ENCODE results near the gene NSUN5.
"Not testable (repeated sequence)": the region's sequence is repeated elsewhere in the genome, so short reads cannot be mapped to it uniquely, and the experiment has no call there.

Gene NSUN5

GRCh38 chr7:73262416-73262815 lies 46.2 kb downstream of the NSUN5 start:
- not testable (repeated sequence) for H3K27ac ChIP-seq (ENCODE audit: low read length); H3K4me3 ChIP-seq (ENCODE audit: low read length); H3K4me1 ChIP-seq (ENCODE audit: control insufficient read depth, low read depth, low read length); H3K9me3 ChIP-seq (ENCODE audit: control insufficient read depth, low read depth, low read length); H3K27me3 ChIP-seq (ENCODE audit: control insufficient read depth, insufficient read depth, low read length); H3K36me3 ChIP-seq (ENCODE audit: control insufficient read depth, low read depth, low read length); H3K9ac ChIP-seq (ENCODE audit: low read length)

Data from iPS-18a (cell line).